IMR-90 (cell line): Measurements from ENCODE around the gene CD7. TPM values are rescaled to one million over a fixed set of nuclear protein-coding genes. Genes with fewer than 3 reads are reported as not detected.
"Not testable (repeated sequence)": the region's sequence is repeated elsewhere in the genome, so short reads cannot be mapped to it uniquely, and the experiment has no call there.

Experiments used
- ATAC-seq: fragments of 200-7000 bp; cut with Tn5 transposase; 2 replicates; pipeline ENCODE4 v1.9.1; 2020; ENCODE audit warnings: low read depth, mild to moderate bottlenecking, moderate library complexity
- BruUV-seq: library from RNA; stranded (reverse); fragments of 400-500 nt; replicated peaks from 2 replicates; lab custom pipeline; 2021; lab: Mats Ljungman, UMichigan
- CTCF ChIA-PET: fragments of 300-600 bp; formaldehyde crosslinking; extraction: SDS; loops from one replicate; lab custom pipeline; 2021; ENCODE audit warnings: antibody characterized with exemption; lab: Yijun Ruan, JAX
- POLR2A ChIA-PET: fragments of 300-600 bp; sonication (Branson Sonifier 250); formaldehyde crosslinking; loops from one replicate; lab custom pipeline; 2022; ENCODE audit warnings: antibody characterized with exemption; ENCODE audit not compliant: unreplicated experiment; lab: Charles Lee
- DNase-seq: peaks from one replicate; pipeline ENCODE4 v3.0.0; 2013
- H2AFZ ChIP-seq: replicated peaks from 2 replicates; pipeline ENCODE3; 2013; ENCODE audit warnings: low read length, mild to moderate bottlenecking; ENCODE audit not compliant: poor library complexity
- H2AK5ac ChIP-seq: 2 replicates; pipeline ENCODE4 v1.6.1; 2013; ENCODE audit warnings: low read depth, low read length, inconsistent platforms
- H2AK9ac ChIP-seq: replicated peaks from 2 replicates; pipeline ENCODE3; 2013; ENCODE audit warnings: mild to moderate bottlenecking, low read depth, low read length, moderate library complexity; ENCODE audit not compliant: poor library complexity
- H2BK120ac ChIP-seq: 2 replicates; pipeline ENCODE4 v1.6.1; 2013; ENCODE audit warnings: low read depth, low read length, inconsistent platforms
- H2BK15ac ChIP-seq: 3 replicates; pipeline ENCODE4 v1.6.1; 2013; ENCODE audit warnings: low read depth, low read length, inconsistent platforms
- H2BK20ac ChIP-seq: 2 replicates; pipeline ENCODE4 v1.6.1; 2013; ENCODE audit warnings: low read depth, mild to moderate bottlenecking, inconsistent platforms, low read length, moderate library complexity
- H2BK5ac ChIP-seq: 2 replicates; pipeline ENCODE4 v1.6.1; 2013; ENCODE audit warnings: mild to moderate bottlenecking, low read depth, low read length, inconsistent platforms; ENCODE audit not compliant: poor library complexity, severe bottlenecking
- H3K14ac ChIP-seq: replicated peaks from 2 replicates; pipeline ENCODE4 v1.6.1; 2013; ENCODE audit warnings: low read depth, low read length, inconsistent platforms
- H3K18ac ChIP-seq: 2 replicates; pipeline ENCODE4 v1.6.1; 2013; ENCODE audit warnings: low read depth, low read length, control low read depth
- H3K23ac ChIP-seq: 2 replicates; pipeline ENCODE4 v1.6.1; 2013; ENCODE audit warnings: low read depth, low read length, inconsistent platforms
- H3K27ac ChIP-seq: 2 replicates; pipeline ENCODE4 v1.5.1; 2013; ENCODE audit warnings: mild to moderate bottlenecking, control low read depth, low read length; ENCODE audit not compliant: insufficient read depth
- H3K27me3 ChIP-seq: 2 replicates; pipeline ENCODE4 v1.6.1; 2013; ENCODE audit warnings: low read length; ENCODE audit not compliant: control insufficient read depth, insufficient read depth
- H3K36me3 ChIP-seq: 2 replicates; pipeline ENCODE4 v1.6.1; 2013; ENCODE audit warnings: low read length, mixed read lengths; ENCODE audit not compliant: control insufficient read depth, insufficient read depth
- H3K4ac ChIP-seq: 2 replicates; pipeline ENCODE4 v1.6.1; 2013; ENCODE audit warnings: low read depth, low read length, inconsistent platforms
- H3K4me1 ChIP-seq: 2 replicates; pipeline ENCODE4 v1.6.1; 2013; ENCODE audit warnings: low read length, mixed read lengths; ENCODE audit not compliant: control insufficient read depth, insufficient read depth
- H3K4me2 ChIP-seq: 2 replicates; pipeline ENCODE4 v1.6.1; 2013; ENCODE audit warnings: low read depth, mild to moderate bottlenecking, control low read depth, low read length, moderate library complexity
- H3K4me3 ChIP-seq: 2 replicates; pipeline ENCODE4 v1.5.1; 2013; ENCODE audit warnings: low read depth, mild to moderate bottlenecking, control low read depth, low read length, moderate library complexity; ENCODE audit not compliant: insufficient read depth
- H3K56ac ChIP-seq: 2 replicates; pipeline ENCODE4 v1.6.1; 2013; ENCODE audit warnings: low read length, inconsistent platforms; ENCODE audit not compliant: insufficient read depth; ENCODE audit errors: extremely low read depth
- H3K79me1 ChIP-seq, 2 experiments: 2 replicates each; pipeline ENCODE4 v1.6.1; 2013; ENCODE audit warnings: low read length in 2 of 2, inconsistent platforms in 1 of 2, low read depth in 1 of 2
- H3K9ac ChIP-seq: 2 replicates; pipeline ENCODE4 v1.6.1; 2013; ENCODE audit warnings: low read depth, low read length, control low read depth
- H3K9me1 ChIP-seq: 2 replicates; pipeline ENCODE4 v1.6.1; 2013; ENCODE audit warnings: low read length, inconsistent platforms; ENCODE audit not compliant: insufficient read depth
- H3K9me3 ChIP-seq: 2 replicates; pipeline ENCODE4 v1.6.1; 2013; ENCODE audit warnings: low read length; ENCODE audit not compliant: control insufficient read depth, insufficient read depth
- H4K20me1 ChIP-seq: 2 replicates; pipeline ENCODE4 v1.6.1; 2013; ENCODE audit warnings: low read length, inconsistent platforms; ENCODE audit not compliant: insufficient read depth
- H4K5ac ChIP-seq: 2 replicates; pipeline ENCODE4 v1.6.1; 2013; ENCODE audit warnings: mild to moderate bottlenecking, low read depth, low read length, control low read depth
- H4K8ac ChIP-seq, 2 experiments: 2 replicates each; pipeline ENCODE4 v1.6.1; 2013; ENCODE audit warnings: low read depth in 2 of 2, low read length in 2 of 2, control low read depth in 1 of 2, inconsistent platforms in 1 of 2
- H4K91ac ChIP-seq: 2 replicates; pipeline ENCODE4 v1.6.1; 2013; ENCODE audit warnings: low read depth, low read length, inconsistent platforms; ENCODE audit not compliant: insufficient read depth
- SMC3 ChIP-seq: fragments of 150-350 bp; IDR thresholded peaks from 2 replicates; pipeline ENCODE4 v1.6.1; 2016; ENCODE audit warnings: low read depth, mild to moderate bottlenecking, antibody characterized with exemption, low read length, moderate library complexity
- WGBS, 2 experiments: methylation state at CpG; one replicate each; pipeline versions ENCODE4 v1.1.5 to v1.1.7; 2013; ENCODE audit warnings: missing lambda C conversion rate in 2 of 2; ENCODE audit not compliant: insufficient read length in 1 of 2; ENCODE audit errors: extremely low coverage in 2 of 2; 5-methylcytosine and 5-hydroxymethylcytosine counted together
- dilution Hi-C: fragments of 300-500 bp; cut with HindIII; formaldehyde crosslinking; loops from one replicate; pipeline ENCODE4 v1.14.3; 2018; ENCODE audit warnings: low sequenced_read_pairs; ENCODE audit not compliant: unreplicated experiment
- in situ Hi-C: fragments of 300-500 bp; cut with MboI; formaldehyde crosslinking; loops from 3 replicates; pipeline ENCODE4 v1.14.3; 2019; ENCODE audit warnings: low sequenced_read_pairs, inconsistent platforms, mixed read lengths
- intact Hi-C: fragments of 100-400 bp; cut with micrococcal nuclease; formaldehyde crosslinking; loops from 2 replicates; pipeline ENCODE4 v1.10.0; 2022
- polyA plus RNA-seq, 3 experiments: library from polyadenylated mRNA; depleted of rRNA; stranded (reverse); fragments of >200 nt; gene quantifications; 2 replicates each; pipeline ENCODE4 v1.2.3, GENCODE V29; 2012; ENCODE audit warnings: low replicate concordance in 1 of 3
- total RNA-seq: library from RNA; depleted of rRNA; stranded (reverse); fragments of >200 nt; gene quantifications from 2 replicates; pipeline ENCODE4 v1.2.3, GENCODE V29; 2012

The CD7 gene
- total and polyA plus RNA-seq, 2 of the 4 experiments (the other 2 are of a cell fraction) = not detected

DNA sequence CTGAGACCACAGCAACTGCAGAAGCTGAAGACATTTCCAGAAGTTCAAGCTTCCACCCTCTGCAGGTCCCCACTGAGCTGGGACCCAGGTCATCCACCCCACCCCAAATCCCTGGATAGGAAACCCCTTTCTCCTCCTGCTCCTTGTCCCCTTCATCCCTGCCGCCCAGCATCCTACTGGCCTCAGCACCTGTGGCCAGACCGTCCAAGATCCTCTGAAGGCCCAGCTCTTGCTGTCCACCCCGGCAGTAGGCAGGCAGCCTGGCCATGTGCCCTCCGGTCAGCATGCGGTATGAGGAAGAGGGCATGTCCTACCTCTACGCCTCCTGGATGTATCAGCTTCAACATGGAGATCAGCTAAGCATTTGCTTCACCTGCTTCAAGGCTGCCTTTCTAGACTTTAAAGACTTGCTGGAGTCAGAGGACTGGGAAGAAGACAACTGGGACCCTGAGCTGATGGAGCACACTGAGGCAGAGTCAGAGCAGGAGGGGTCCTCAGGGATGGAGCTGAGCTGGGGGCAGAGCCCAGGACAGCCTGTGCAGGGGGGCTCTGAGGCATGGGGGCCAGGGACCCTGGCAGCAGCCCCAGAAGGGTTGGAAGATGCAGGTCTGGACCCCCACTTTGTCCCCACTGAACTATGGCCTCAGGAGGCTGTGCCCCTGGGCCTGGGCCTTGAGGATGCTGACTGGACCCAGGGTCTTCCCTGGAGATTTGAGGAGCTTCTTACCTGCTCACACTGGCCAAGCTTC, 44.7 kb upstream of the CD7 start (continued):
- TF ChIP-seq SMC3 = no peak

GRCh38 chr17:82359451-82360074, 42.2 kb upstream of the CD7 start:
- no CpG with 5 or more reads among the region's 1 CpG for WGBS, 2 experiments
- H2AK5ac ChIP-seq, H2BK20ac ChIP-seq, dilution Hi-C loops, H3K9me1 ChIP-seq, H2BK5ac ChIP-seq, H3K23ac ChIP-seq, H2BK15ac ChIP-seq, H3K9me3 ChIP-seq, H3K56ac ChIP-seq, H3K4me3 ChIP-seq, DNase-seq, H4K8ac ChIP-seq, H3K27ac ChIP-seq, H3K4me2 ChIP-seq, ATAC-seq, H3K79me1 ChIP-seq, CTCF ChIA-PET, H3K36me3 ChIP-seq, H3K9ac ChIP-seq, H3K18ac ChIP-seq, H3K14ac ChIP-seq, BruUV-seq, H2BK120ac ChIP-seq, H4K5ac ChIP-seq, H3K4ac ChIP-seq, POLR2A ChIA-PET, H4K91ac ChIP-seq, H3K4me1 ChIP-seq, intact Hi-C loops, H2AFZ ChIP-seq, H2AK9ac ChIP-seq, H4K20me1 ChIP-seq: not testable (repeated sequence)
- in situ Hi-C loops = loop anchor here (10.0 kb wide), 2 partner anchors 195 to 415 kb away; no protein-coding TSS in a partner anchor
- H3K27me3 ChIP-seq = peaks cover 28% of the 10 kb centered on the region; the same call in 1 of the 2 replicates
